Prostate gland (tissue), 2 donors: ENCODE measurements around the gene ZNF516. TPM values are rescaled to one million over a fixed set of nuclear protein-coding genes. Genes with fewer than 3 reads are reported as not detected.

Experiments
- DNase-seq: peaks from one replicate; pipeline ENCODE4 v3.0.0-alpha.2; 2019; ENCODE audit warnings: low spot score
- H3K27ac ChIP-seq, 2 donors: fragments of 200-600 bp; sonication (generic); 2 replicates each; pipeline ENCODE4 v1.5.1; 2017 to 2019
- H3K27me3 ChIP-seq: fragments of 200-600 bp; sonication (generic); replicated peaks from 2 replicates; pipeline ENCODE4 v1.5.1; 2019; ENCODE audit not compliant: insufficient read depth
- H3K36me3 ChIP-seq, 2 donors: fragments of 200-600 bp; sonication (generic); 1 replicate in 1 of 2; 2 replicates in 1 of 2; pipeline versions ENCODE4 v1.5.1 to v1.8.1; 2017 to 2019
- H3K4me1 ChIP-seq: fragments of 200-600 bp; sonication (generic); replicated peaks from 2 replicates; pipeline ENCODE4 v1.5.1; 2019
- H3K4me3 ChIP-seq, 2 donors: fragments of 200-600 bp; sonication (generic); 2 replicates each; pipeline ENCODE4 v1.5.1; 2017 to 2019
- H3K9me3 ChIP-seq: fragments of 200-600 bp; sonication (generic); 2 replicates; pipeline ENCODE4 v1.5.1; 2017
- POLR2A ChIP-seq: fragments of 450-650 bp; IDR thresholded peaks from one replicate; pipeline ENCODE4 v1.6.1; 2016; ENCODE audit warnings: antibody characterized with exemption, mild to moderate bottlenecking
- POLR2AphosphoS5 ChIP-seq: sonication (generic); formaldehyde crosslinking; IDR thresholded peaks from one replicate; pipeline ENCODE4 v1.6.1; 2017; ENCODE audit warnings: antibody characterized with exemption
- WGBS: methylation state at CpG from one replicate; pipeline ENCODE4 v1.1.5; 2018; 5-methylcytosine and 5-hydroxymethylcytosine counted together
- intact Hi-C: fragments of 100-400 bp; cut with DNase I; formaldehyde crosslinking; loops from one replicate; pipeline ENCODE4 v1.14.2; 2022
- total RNA-seq, 2 donors: library from RNA; depleted of rRNA; stranded (reverse); fragments of >200 nt; gene quantifications; one replicate each; pipeline ENCODE4 v1.1.0, GENCODE V29; 2016
- TF ChIP-seq, protein P1 (sequence below), 4 experiments: fragments of 200-600 bp in 2 of 4; fragments of 450-650 bp in 2 of 4; sonication (generic) in 2 of 4; IDR thresholded peaks; 1 replicate in 3 of 4; 2 replicates in 1 of 4; pipeline ENCODE4 v1.5.1; 2016 to 2019; ENCODE audit warnings: antibody characterized with exemption in 4 of 4, mild to moderate bottlenecking in 2 of 4, moderate library complexity in 2 of 4

ZNF516 gene
- total RNA-seq, 2 donors from 2014 or later = 25.0 to 158 TPM

DNA sequence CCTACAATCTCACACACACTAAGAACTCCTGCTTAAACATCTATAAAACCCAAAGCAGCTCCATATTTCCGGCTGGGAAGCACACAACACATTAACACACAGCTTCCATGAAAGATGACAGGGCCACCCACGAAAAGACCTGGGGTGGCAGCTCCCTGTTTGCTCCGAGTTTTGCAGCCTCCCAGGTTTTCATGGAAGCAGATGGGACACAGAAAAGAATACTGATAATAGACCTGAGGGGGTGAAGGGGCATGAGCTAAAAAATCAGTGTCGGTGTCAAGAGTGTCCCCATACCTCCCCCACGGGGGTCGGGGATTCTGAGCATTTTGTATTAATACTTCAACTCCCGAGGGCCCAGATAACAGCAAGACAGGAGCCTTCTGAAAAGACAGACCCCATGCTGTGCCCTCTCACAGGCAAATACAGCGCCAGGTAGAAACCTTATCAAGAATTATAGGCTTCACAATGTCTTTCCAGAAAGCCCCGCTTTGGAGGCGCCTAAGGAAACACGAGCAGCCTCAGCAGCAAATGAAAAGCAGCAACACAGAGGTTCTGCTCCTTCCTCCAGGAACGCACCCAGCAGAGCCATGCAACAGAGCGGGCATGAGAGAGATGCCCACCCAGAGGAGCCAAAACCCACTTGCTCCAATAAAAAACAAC is 50.5 kb downstream of the ZNF516 start:
- Histone ChIP-seq H3K36me3 (peaks cover 0 to 13% of the 10 kb centered on the region in 2 donors), H3K27me3 (no peaks in the 10 kb centered on the region), H3K27ac (no peak overlapping the region), H3K4me3 (no peak overlapping the region), H3K9me3 (no peaks in the 10 kb centered on the region), H3K4me1 (peaks cover 5% of the 10 kb centered on the region)
- WGBS = 62% methylated on average over 13 of the region's 13 CpGs
- intact Hi-C loops = loop anchor here (5.0 to 10.0 kb wide), 2 partner anchors 48 to 1240 kb away; partner anchors contain the start of gene PTGR3
- no peak for DNase-seq
- TF ChIP-seq POLR2A = no peak
- TF ChIP-seq, protein P1, sequence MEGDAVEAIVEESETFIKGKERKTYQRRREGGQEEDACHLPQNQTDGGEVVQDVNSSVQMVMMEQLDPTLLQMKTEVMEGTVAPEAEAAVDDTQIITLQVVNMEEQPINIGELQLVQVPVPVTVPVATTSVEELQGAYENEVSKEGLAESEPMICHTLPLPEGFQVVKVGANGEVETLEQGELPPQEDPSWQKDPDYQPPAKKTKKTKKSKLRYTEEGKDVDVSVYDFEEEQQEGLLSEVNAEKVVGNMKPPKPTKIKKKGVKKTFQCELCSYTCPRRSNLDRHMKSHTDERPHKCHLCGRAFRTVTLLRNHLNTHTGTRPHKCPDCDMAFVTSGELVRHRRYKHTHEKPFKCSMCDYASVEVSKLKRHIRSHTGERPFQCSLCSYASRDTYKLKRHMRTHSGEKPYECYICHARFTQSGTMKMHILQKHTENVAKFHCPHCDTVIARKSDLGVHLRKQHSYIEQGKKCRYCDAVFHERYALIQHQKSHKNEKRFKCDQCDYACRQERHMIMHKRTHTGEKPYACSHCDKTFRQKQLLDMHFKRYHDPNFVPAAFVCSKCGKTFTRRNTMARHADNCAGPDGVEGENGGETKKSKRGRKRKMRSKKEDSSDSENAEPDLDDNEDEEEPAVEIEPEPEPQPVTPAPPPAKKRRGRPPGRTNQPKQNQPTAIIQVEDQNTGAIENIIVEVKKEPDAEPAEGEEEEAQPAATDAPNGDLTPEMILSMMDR (IDR thresholded peaks at IDR 0.05) = no peak
- no peak for TF ChIP-seq POLR2AphosphoS5

DNA sequence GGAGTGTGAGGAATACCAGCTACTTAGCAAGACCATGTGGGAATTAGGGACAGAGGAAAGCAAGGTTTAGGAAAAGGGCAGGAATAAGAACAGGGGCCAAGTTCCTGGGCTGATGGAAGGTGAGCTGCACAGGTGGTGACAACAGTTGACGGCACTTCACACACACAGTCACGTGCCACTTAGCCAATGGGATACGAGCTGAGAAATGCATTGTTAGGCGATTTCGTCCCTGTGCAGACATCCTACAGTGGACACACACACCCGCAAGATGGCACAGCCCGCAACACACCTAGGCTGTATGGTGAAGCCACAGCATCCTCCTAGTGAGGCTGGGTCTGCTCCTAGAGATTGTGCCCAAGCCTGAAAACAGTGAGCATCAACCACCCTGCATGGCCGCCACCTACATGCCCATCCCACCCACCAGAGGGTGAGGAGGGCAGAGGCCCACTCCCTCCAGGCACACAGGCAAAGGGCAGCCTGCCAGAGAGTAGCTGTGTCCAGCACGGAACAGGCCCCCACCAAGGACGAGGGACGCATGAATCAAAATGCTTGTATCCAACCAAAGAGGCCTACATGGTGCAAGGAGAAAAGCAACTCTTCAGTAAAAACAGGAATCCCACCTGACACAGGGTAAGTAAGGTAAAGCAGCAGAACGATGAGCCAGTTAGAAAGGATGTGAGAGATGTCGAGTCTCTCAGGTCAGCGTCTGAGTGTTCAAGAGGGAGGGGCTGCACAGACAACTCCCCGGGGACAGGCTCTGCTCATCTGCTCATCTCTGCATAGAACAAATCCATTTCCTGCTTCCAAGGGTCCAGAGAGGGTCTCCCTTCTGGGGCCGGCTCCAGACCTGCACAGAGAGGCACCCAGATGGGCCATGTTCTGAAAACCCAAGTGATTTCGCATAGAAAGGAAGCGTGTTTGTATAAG is 51.3 kb downstream of the ZNF516 start:
- intact Hi-C loops = loop anchor here (10.0 kb wide), 1 partner anchor 1239 kb away; the partner anchor contains the start of gene PTGR3
- Histone ChIP-seq H3K27me3 (no peaks in the 10 kb centered on the region), H3K9me3 (no peaks in the 10 kb centered on the region), H3K4me3 (no peak overlapping the region), H3K27ac (no peak overlapping the region), H3K4me1 (peaks cover 5% of the 10 kb centered on the region), H3K36me3 (peaks cover 0 to 13% of the 10 kb centered on the region in 2 donors)
- WGBS = 73% methylated on average over 18 of the region's 18 CpGs
- no peak for DNase-seq
- TF ChIP-seq POLR2A (no peak), POLR2AphosphoS5 (no peak)
- TF ChIP-seq, protein P1 (IDR thresholded peaks at IDR 0.05) = no peak

DNA sequence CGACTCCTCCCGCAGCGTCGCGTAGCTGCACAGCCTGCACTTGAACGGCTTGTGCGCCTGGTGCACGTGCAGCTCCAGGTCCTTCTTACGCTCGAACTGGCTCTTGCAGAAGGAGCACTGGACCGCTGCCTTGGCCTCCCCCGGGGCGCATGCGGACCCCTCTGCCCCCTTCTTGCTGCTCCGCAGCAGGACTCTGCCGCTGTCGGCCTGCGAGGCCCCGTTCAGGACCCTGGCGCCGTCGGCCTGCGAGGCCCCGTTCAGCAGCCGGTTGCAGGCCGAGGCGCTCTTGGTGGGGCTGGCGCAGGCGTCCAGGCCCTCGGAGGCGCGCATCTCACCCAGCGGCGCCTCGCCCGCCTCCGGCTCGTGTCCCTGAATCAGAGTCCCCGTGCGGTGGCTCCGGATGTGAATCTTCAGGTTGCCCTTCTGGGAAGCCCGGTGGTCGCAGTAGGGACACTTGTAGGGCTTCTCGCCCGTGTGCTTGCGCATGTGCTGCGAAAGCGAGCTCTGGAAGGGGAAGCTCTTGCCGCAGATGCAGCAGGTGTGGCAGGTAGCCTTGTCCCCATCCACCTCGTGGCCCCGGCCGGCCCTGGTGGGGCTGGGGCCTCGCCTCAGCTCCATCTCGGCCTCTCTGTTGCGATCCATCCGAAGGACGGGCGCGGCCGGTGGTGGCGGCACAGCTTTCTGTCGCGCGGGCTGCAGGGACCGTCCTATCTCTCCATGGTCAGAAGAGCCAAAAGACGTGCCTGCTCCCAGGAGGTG is 52.5 kb downstream of the ZNF516 start:
- TF ChIP-seq POLR2A (no peak), POLR2AphosphoS5 (no peak)
- TF ChIP-seq, protein P1 (IDR thresholded peaks at IDR 0.05) = no peak
- WGBS = 95% methylated on average over 56 of the region's 66 CpGs
- H3K27ac ChIP-seq = no peak overlapping the region
- no peaks in the 10 kb centered on the region for H3K27me3 ChIP-seq
- peaks cover 5% of the 10 kb centered on the region for H3K4me1 ChIP-seq
- H3K9me3 ChIP-seq = no peaks in the 10 kb centered on the region
- no peak for DNase-seq
- no peak overlapping the region for H3K4me3 ChIP-seq
- peaks cover 0 to 13% of the 10 kb centered on the region in 2 donors for H3K36me3 ChIP-seq
- intact Hi-C loops = loop anchor here (10.0 kb wide), 1 partner anchor 1238 kb away; the partner anchor contains the start of gene PTGR3

DNA sequence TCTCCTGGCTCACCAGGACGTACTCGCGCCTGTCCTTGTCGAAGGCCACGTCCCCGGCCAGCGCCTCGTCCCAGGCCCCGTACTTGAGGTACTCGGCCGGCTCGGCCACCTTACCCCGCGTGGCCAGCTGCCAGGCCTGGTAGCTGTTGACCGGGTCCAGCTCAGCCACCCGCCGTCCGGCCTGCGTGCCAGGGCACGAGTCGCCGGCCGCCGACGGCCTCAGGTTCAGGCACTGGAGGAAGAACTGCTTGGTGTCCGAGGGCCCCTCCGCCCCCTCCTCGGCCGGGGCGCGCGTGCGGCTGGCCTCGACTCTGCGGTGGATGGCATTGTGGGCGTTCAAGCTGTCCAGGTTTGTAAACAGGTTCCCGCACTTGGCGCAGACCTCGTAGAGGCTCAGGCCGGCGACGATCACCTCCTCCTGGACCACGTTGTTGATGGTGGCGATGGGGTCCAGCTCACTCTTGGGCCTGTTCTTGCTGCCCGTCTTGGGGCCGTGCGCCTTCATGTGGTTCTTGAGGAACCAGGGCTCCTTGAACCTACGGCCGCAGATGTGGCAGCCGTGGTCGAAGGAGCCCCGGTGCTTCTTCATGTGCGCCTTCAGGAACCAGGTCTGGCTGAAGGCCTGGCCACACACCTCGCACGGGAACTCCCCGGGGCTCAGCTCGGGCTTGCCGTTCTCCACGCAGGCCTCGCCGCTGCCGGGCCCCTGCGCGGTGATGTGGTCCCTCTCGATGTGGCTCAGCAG is 53.2 kb downstream of the ZNF516 start:
- Histone ChIP-seq H3K4me1 (peaks cover 5% of the 10 kb centered on the region), H3K27ac (no peak overlapping the region), H3K4me3 (no peak overlapping the region), H3K36me3 (peaks cover 0 to 13% of the 10 kb centered on the region in 2 donors), H3K27me3 (no peaks in the 10 kb centered on the region), H3K9me3 (no peaks in the 10 kb centered on the region)
- TF ChIP-seq, protein P1 (IDR thresholded peaks at IDR 0.05) = no peak
- no peak for TF ChIP-seq POLR2AphosphoS5
- TF ChIP-seq POLR2A = no peak
- DNase-seq = no peak
- WGBS = 96% methylated on average over 52 of the region's 65 CpGs
- intact Hi-C loops = loop anchor here (10.0 kb wide), 1 partner anchor 1237 kb away; the partner anchor contains the start of gene PTGR3
